Activated B cell treated with CpG ODN at 0.5 μM for 24 hours (primary cell): Measurements from ENCODE around the gene VSTM2B. TPM values are rescaled to one million over a fixed set of nuclear protein-coding genes. Genes with fewer than 3 reads are reported as not detected.

Experiments
- ATAC-seq: fragments of 200-7000 bp; cut with Tn5 transposase; one replicate; pipeline ENCODE4 v1.10.0; 2021; ENCODE audit warnings: low read depth, mild to moderate bottlenecking, moderate library complexity
- CTCF ChIA-PET: fragments of 350-600 bp; sonication (Branson Sonifier 250); formaldehyde crosslinking; loops from one replicate; lab custom pipeline; 2021; ENCODE audit warnings: antibody characterized with exemption; lab: Charles Lee
- POLR2A ChIA-PET: fragments of 350-600 bp; sonication (Branson Sonifier 250); formaldehyde crosslinking; loops from one replicate; lab custom pipeline; 2021; ENCODE audit warnings: antibody characterized with exemption; lab: Charles Lee
- DNase-seq: peaks from one replicate; pipeline ENCODE4 v3.0.0; 2022
- H3K27ac Mint-ChIP-seq: one replicate; pipeline ENCODE4 v1.8.0; 2020; ENCODE audit warnings: mixed read lengths
- H3K27me3 Mint-ChIP-seq: one replicate; pipeline ENCODE4 v1.8.0; 2021; ENCODE audit warnings: mixed read lengths
- H3K36me3 Mint-ChIP-seq: one replicate; pipeline ENCODE4 v1.8.0; 2021; ENCODE audit warnings: low read depth, mixed read lengths
- H3K4me1 Mint-ChIP-seq: one replicate; pipeline ENCODE4 v1.8.0; 2021; ENCODE audit warnings: mixed read lengths
- H3K4me3 Mint-ChIP-seq: one replicate; pipeline ENCODE4 v1.8.0; 2020; ENCODE audit warnings: mild to moderate bottlenecking, mixed read lengths
- H3K9me3 Mint-ChIP-seq: one replicate; pipeline ENCODE4 v1.8.0; 2020; ENCODE audit warnings: mixed read lengths
- CTCF ChIP-seq: fragments of 200-600 bp; IDR thresholded peaks from one replicate; pipeline ENCODE4 v1.8.0; 2022; ENCODE audit warnings: antibody characterized with exemption, mild to moderate bottlenecking
- intact Hi-C: fragments of 100-400 bp; cut with micrococcal nuclease; formaldehyde crosslinking; loops from one replicate; pipeline ENCODE4 v1.15.1; 2024
- total RNA-seq: library from RNA; stranded (reverse); gene quantifications from 2 replicates; pipeline ENCODE4 v1.2.3, GENCODE V29; 2022

Gene VSTM2B
- total RNA-seq, 1 donor from 2014 or later, result not detected

- intact Hi-C loops, result no loop called here
- no peaks in the 10 kb centered on the region for H3K4me1 Mint-ChIP-seq
- TF ChIP-seq CTCF, result no peak
- DNase-seq, result no peak
- H3K36me3 Mint-ChIP-seq, result no peaks in the 10 kb centered on the region
- H3K4me3 Mint-ChIP-seq, result no peak overlapping the region
- POLR2A ChIA-PET, result no interaction called here
- CTCF ChIA-PET, result no interaction called here
- H3K27ac Mint-ChIP-seq, result no peak overlapping the region
- no peaks in the 10 kb centered on the region for H3K9me3 Mint-ChIP-seq
- no peak for ATAC-seq
- H3K27me3 Mint-ChIP-seq, result peaks cover 13% of the 10 kb centered on the region
These were observed 7.8 kb upstream of the VSTM2B start for GRCh38 chr19:29517946-29518345.

GRCh38 chr19:29519146-29519545, 6.6 kb upstream of the VSTM2B start:
- ATAC-seq, result no peak
- H3K4me1 Mint-ChIP-seq, result no peaks in the 10 kb centered on the region
- peaks cover 24% of the 10 kb centered on the region for H3K27me3 Mint-ChIP-seq
- H3K9me3 Mint-ChIP-seq, result no peaks in the 10 kb centered on the region
- intact Hi-C loops, result no loop called here
- POLR2A ChIA-PET, result no interaction called here
- DNase-seq, result no peak
- TF ChIP-seq CTCF, result no peak
- H3K27ac Mint-ChIP-seq, result no peak overlapping the region
- no peaks in the 10 kb centered on the region for H3K36me3 Mint-ChIP-seq
- CTCF ChIA-PET, result no interaction called here
- no peak overlapping the region for H3K4me3 Mint-ChIP-seq

GRCh38 chr19:29519931-29520330, 5.9 kb upstream of the VSTM2B start:
- peaks cover 29% of the 10 kb centered on the region for H3K27me3 Mint-ChIP-seq
- no peak overlapping the region for H3K27ac Mint-ChIP-seq
- DNase-seq, result no peak

GRCh38 chr19:29520390-29520789, 5.4 kb upstream of the VSTM2B start:
- POLR2A ChIA-PET, result no interaction called here
- Mint-ChIP-seq H3K4me3 (no peak overlapping the region), H3K4me1 (no peaks in the 10 kb centered on the region), H3K36me3 (no peaks in the 10 kb centered on the region), H3K27me3 (peaks cover 29% of the 10 kb centered on the region), H3K9me3 (no peaks in the 10 kb centered on the region), H3K27ac (no peak overlapping the region)
- ATAC-seq (no peak), DNase-seq (no peak)
- no peak for TF ChIP-seq CTCF
- intact Hi-C loops, result no loop called here
- CTCF ChIA-PET, result no interaction called here

More at GRCh38 chr19:29519931-29520330, 5.9 kb upstream of the VSTM2B start:
- ChIA-PET POLR2A (no interaction called here), CTCF (no interaction called here)
- no peak for TF ChIP-seq CTCF
- H3K36me3 Mint-ChIP-seq, result no peaks in the 10 kb centered on the region
- H3K9me3 Mint-ChIP-seq, result no peaks in the 10 kb centered on the region
- no peaks in the 10 kb centered on the region for H3K4me1 Mint-ChIP-seq
- no peak for ATAC-seq
- intact Hi-C loops, result no loop called here
- no peak overlapping the region for H3K4me3 Mint-ChIP-seq

- H3K4me1 Mint-ChIP-seq, result peaks cover 2% of the 10 kb centered on the region
- H3K36me3 Mint-ChIP-seq, result no peaks in the 10 kb centered on the region
- intact Hi-C loops, result no loop called here
- ChIA-PET POLR2A (no interaction called here), CTCF (no interaction called here)
- H3K4me3 Mint-ChIP-seq, result no peak overlapping the region
- DNase-seq (no peak), ATAC-seq (no peak)
- TF ChIP-seq CTCF, result no peak
- peaks cover 32% of the 10 kb centered on the region for H3K27me3 Mint-ChIP-seq
- no peak overlapping the region for H3K27ac Mint-ChIP-seq
- no peaks in the 10 kb centered on the region for H3K9me3 Mint-ChIP-seq
These were observed 4.3 kb upstream of the VSTM2B start for GRCh38 chr19:29521291-29522075.
